Spleen (tissue), 11 donors: ENCODE measurements around the gene RPL27A. TPM values are rescaled to one million over a fixed set of nuclear protein-coding genes. Genes with fewer than 3 reads are reported as not detected.

ENCODE experiments used
- DNase-seq: peaks from one replicate; pipeline ENCODE4 v3.0.0-alpha.2; 2020
- H3K27ac ChIP-seq, 8 donors: fragments of 200-600 bp; sonication (generic) in 7 of 8; 1 replicate in 4 of 8; 2 replicates in 4 of 8; pipeline versions ENCODE4 v1.5.0 to v1.8.0; 2016 to 2021; ENCODE audit warnings: inconsistent platforms in 4 of 8, mild to moderate bottlenecking in 4 of 8, moderate library complexity in 1 of 8
- H3K27me3 ChIP-seq, 7 donors: fragments of 200-600 bp; sonication (generic) in 6 of 7; replicated peaks in 1 of 7; 1 replicate in 4 of 7; 2 replicates in 3 of 7; pipeline versions ENCODE4 v1.5.0 to v1.8.0; 2016 to 2021; ENCODE audit warnings: inconsistent platforms in 3 of 7, mild to moderate bottlenecking in 1 of 7
- H3K36me3 ChIP-seq, 6 donors: fragments of 200-600 bp; sonication (generic) in 5 of 6; 1 replicate in 4 of 6; 2 replicates in 2 of 6; pipeline versions ENCODE4 v1.5.0 to v1.8.0; 2016 to 2021; ENCODE audit warnings: inconsistent platforms in 2 of 6
- H3K4me1 ChIP-seq, 6 donors: fragments of 200-600 bp; sonication (generic) in 5 of 6; 1 replicate in 3 of 6; 2 replicates in 3 of 6; pipeline versions ENCODE4 v1.5.0 to v1.8.0; 2016 to 2021; ENCODE audit warnings: inconsistent platforms in 3 of 6
- H3K4me3 ChIP-seq, 8 donors: fragments of 200-600 bp; sonication (generic) in 7 of 8; 1 replicate in 4 of 8; 2 replicates in 4 of 8; pipeline versions ENCODE4 v1.5.0 to v1.8.0; 2016 to 2021; ENCODE audit warnings: inconsistent platforms in 4 of 8, mild to moderate bottlenecking in 4 of 8, moderate library complexity in 2 of 8
- H3K9me3 ChIP-seq, 8 donors: fragments of 200-600 bp; sonication (generic) in 7 of 8; 1 replicate in 4 of 8; 2 replicates in 4 of 8; pipeline versions ENCODE4 v1.5.0 to v1.8.0; 2016 to 2021; ENCODE audit warnings: inconsistent platforms in 4 of 8
- POLR2A ChIP-seq, 3 donors: fragments of 450-650 bp; IDR thresholded peaks; one replicate each; pipeline ENCODE4 v1.5.1; 2017; ENCODE audit warnings: antibody characterized with exemption in 3 of 3, mild to moderate bottlenecking in 1 of 3
- POLR2AphosphoS5 ChIP-seq, 3 donors: sonication (generic); formaldehyde crosslinking; IDR thresholded peaks; one replicate each; pipeline ENCODE4 v1.5.1; 2017; ENCODE audit warnings: antibody characterized with exemption in 3 of 3
- WGBS, 5 donors: extraction: QIAGEN DNeasy Blood & Tissue Kit in 3 of 5; methylation state at CpG; one replicate each; pipeline versions ENCODE4 v1.1.5 to v1.1.7; 2013 to 2018; 5-methylcytosine and 5-hydroxymethylcytosine counted together
- intact Hi-C: fragments of 100-400 bp; cut with DNase I; formaldehyde crosslinking; loops from one replicate; pipeline ENCODE4 v1.15.0; 2023; ENCODE audit warnings: low total_unique reads
- polyA plus RNA-seq, 3 donors: library from polyadenylated mRNA; stranded (reverse); fragments of 200-250 nt; gene quantifications; one replicate each; pipeline ENCODE4 v1.2.1, GENCODE V29; 2013
- total RNA-seq, 7 donors: library from RNA; depleted of rRNA in 3 of 7; stranded (reverse); fragments of >200 nt in 3 of 7; fragmentation: NEBNext Ultra II Directional in 4 of 7; extraction: Animal tissue kit (Norgen Biotek cat#: 25700) in 4 of 7; gene quantifications; one replicate each; pipeline versions ENCODE4 v1.1.0 to v1.2.1, GENCODE V29; 2016 to 2021
- TF ChIP-seq, protein P1 (sequence below), 11 experiments: fragments of 200-600 bp in 7 of 11; fragments of 450-650 bp in 4 of 11; sonication (generic) in 4 of 11; IDR thresholded peaks in 8 of 11; conservative IDR thresholded peaks in 3 of 11; 1 replicate in 7 of 11; 2 replicates in 4 of 11; pipeline versions ENCODE4 v1.4.0 to v1.8.0; 2016 to 2021; ENCODE audit warnings: antibody characterized with exemption in 11 of 11, inconsistent platforms in 4 of 11, mild to moderate bottlenecking in 1 of 11
- donor health status: healthy with polysubstance abuse.
- donor health status: DM: no; HTN: no; CAD: no; lungs with moderate emphysema.
- donor health status: DM: no; HTN: no; CAD: no.
- donor health status: Bipolar disorder and iron deficiency.
- donor health status: healthy.
- donor health status: DM: no; HTN: no; CAD: no.
- donor health status: DM: yes; HTN: yes; CAD: no.

Gene RPL27A
- total and polyA plus RNA-seq, 10 donors, result 845 to 8,152 (median 1,390) TPM

DNA sequence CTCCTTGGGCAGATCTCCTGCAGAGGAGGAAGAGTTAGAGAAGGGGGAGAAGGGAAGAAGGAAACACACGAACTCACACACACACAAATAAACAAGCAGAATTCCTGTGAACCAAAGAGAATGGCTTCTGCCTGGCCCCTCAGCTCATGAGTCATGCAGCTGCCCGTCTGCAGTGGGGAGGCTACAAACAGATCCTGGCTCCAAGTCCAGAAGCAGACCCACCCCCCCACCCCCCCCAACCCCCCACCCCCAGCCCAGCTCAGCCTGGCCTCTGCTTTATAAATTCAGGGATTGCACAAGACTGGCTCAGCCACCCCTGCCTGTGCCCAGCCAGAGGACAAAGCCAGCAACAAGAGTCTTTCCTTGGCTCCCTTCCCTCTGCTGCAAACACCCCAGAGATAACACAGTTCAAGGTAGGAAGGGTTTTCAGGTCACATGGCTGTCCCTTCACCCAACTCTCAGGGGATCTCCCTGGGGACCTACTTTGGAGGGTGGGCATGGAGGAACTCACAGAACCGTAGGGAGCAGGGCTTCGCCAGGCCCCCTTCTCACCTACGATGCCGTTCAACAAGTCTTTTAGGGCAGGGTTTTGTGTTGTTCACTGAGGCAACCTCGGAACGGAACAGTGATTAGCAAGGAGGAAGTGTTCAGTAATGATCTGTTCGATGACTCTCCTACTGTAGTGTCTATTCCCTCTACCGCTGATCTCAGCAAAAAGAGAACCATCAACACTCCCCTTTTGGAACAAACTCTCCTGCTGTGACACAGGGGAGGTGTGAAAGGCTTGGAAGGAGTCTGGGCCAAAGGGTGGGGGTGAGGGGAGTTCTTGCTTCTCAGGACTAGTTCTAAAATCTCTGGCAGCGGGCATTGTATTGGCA is 35.5 kb downstream of the RPL27A start:
- DNase-seq, result no peak
- Histone ChIP-seq H3K27ac (peak overlapping the region in 7 of 8 donors; percentile 50 to 83 (median 69)), H3K9me3 (no peaks in the 10 kb centered on the region), H3K4me1 (peaks cover 20 to 89% (median 54%) of the 10 kb centered on the region in 6 donors), H3K36me3 (peaks cover 0 to 41% (median 0%) of the 10 kb centered on the region in 6 donors), H3K27me3 (no peaks in the 10 kb centered on the region), H3K4me3 (no peak overlapping the region)
- peak in 1 of 3 donors; percentile 7 for TF ChIP-seq POLR2AphosphoS5 (IDR thresholded peaks at IDR 0.05)
- no peak for TF ChIP-seq POLR2A (IDR thresholded peaks at IDR 0.05)
- TF ChIP-seq, protein P1, sequence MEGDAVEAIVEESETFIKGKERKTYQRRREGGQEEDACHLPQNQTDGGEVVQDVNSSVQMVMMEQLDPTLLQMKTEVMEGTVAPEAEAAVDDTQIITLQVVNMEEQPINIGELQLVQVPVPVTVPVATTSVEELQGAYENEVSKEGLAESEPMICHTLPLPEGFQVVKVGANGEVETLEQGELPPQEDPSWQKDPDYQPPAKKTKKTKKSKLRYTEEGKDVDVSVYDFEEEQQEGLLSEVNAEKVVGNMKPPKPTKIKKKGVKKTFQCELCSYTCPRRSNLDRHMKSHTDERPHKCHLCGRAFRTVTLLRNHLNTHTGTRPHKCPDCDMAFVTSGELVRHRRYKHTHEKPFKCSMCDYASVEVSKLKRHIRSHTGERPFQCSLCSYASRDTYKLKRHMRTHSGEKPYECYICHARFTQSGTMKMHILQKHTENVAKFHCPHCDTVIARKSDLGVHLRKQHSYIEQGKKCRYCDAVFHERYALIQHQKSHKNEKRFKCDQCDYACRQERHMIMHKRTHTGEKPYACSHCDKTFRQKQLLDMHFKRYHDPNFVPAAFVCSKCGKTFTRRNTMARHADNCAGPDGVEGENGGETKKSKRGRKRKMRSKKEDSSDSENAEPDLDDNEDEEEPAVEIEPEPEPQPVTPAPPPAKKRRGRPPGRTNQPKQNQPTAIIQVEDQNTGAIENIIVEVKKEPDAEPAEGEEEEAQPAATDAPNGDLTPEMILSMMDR (IDR thresholded peaks at IDR 0.05 in 8 of 11, conservative IDR thresholded peaks at IDR 0.05 in 3 of 11), result no peak
- intact Hi-C loops, result no loop called here
- WGBS, 5 donors, result 34 to 43% (median 36%) methylated on average over 8 to 11 of the region's 11 CpGs

DNA sequence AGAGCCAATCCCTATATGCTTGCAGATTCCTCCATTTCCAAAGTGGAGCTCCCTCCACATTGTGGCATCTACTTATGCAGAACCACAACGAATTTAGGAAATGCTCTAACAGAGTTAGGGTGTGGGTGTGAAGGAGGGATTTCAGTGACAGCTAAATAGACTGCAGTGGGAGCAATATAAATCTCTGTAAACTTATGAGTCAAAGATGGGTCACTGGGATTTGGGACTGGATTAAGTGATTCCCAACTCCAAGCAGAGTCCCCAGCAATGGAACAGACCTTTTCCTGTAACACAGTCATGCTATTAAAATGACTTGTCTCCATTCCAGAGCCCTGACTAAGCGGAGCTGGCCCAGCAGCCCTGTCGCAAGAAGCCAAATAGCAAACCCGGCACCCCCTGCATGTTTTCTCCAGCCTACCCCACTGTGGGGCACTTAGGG is 36.6 kb downstream of the RPL27A start:
- Histone ChIP-seq H3K4me1 (peaks cover 20 to 95% (median 54%) of the 10 kb centered on the region in 6 donors), H3K9me3 (no peaks in the 10 kb centered on the region), H3K36me3 (peaks cover 0 to 30% (median 0%) of the 10 kb centered on the region in 6 donors), H3K27me3 (no peaks in the 10 kb centered on the region), H3K27ac (peak overlapping the region in 7 of 8 donors; percentile 50 to 83 (median 69)), H3K4me3 (no peak overlapping the region)
- WGBS, 5 donors, result 46 to 67% (median 65%) methylated on average over 4 of the region's 4 CpGs
- intact Hi-C loops, result no loop called here
- no peak for DNase-seq
- TF ChIP-seq, protein P1 (IDR thresholded peaks at IDR 0.05 in 8 of 11, conservative IDR thresholded peaks at IDR 0.05 in 3 of 11), result no peak
- peak in 1 of 3 donors; percentile 52 for TF ChIP-seq POLR2AphosphoS5 (IDR thresholded peaks at IDR 0.05)

DNA sequence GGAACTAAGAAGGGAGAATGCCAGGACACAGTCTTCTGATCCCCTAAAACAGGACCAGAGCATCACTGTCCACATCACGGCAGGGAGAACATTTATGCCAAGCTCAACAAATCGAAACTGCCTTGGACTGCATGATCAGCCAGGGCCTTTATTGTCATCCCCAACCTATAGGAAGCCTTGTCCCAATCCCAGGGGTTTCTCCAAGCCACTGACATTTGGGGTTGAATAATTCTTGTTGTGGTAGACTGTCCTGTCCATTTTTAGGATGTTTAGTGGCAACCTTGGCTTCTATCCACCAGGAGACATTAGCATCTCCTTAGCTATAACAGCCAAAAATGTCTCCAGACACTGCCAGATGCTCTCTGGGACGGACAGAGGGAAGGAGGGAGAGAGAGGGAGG is 37.1 kb downstream of the RPL27A start:
- TF ChIP-seq POLR2A (IDR thresholded peaks at IDR 0.05), result no peak
- TF ChIP-seq, protein P1 (IDR thresholded peaks at IDR 0.05 in 8 of 11, conservative IDR thresholded peaks at IDR 0.05 in 3 of 11), result no peak
- no peak for TF ChIP-seq POLR2AphosphoS5 (IDR thresholded peaks at IDR 0.05)
- no peak for DNase-seq
- peaks cover 20 to 98% (median 55%) of the 10 kb centered on the region in 6 donors for H3K4me1 ChIP-seq
- peak overlapping the region in 7 of 8 donors; percentile 45 to 83 (median 55) for H3K27ac ChIP-seq
- H3K36me3 ChIP-seq, result peaks cover 0 to 30% (median 0%) of the 10 kb centered on the region in 6 donors
- 54 to 77% (median 70%) methylated on average over 3 of the region's 3 CpGs for WGBS, 5 donors
- no peaks in the 10 kb centered on the region for H3K27me3 ChIP-seq
- intact Hi-C loops, result no loop called here
- no peaks in the 10 kb centered on the region for H3K9me3 ChIP-seq
- H3K4me3 ChIP-seq, result no peak overlapping the region

DNA sequence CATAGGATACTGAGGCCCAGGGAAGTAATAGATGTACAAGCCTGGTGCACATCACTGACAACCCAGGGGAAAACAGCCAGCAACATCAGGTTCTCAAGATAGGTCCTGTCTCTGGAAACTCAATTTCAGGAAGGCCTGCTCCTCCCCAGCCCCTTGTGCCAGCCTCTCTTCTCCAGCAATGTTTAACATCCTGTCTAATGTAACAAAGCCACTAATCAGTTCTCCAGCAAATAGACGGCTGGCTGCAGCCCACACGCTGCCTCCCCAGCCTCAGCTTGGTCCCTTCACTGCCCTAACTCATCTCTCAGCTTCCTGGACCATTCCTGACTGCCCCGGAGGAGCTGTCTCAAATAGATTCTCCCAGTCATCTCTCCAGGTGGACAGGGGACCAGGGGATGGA is 37.8 kb downstream of the RPL27A start:
- peak overlapping the region in 7 of 8 donors; percentile 33 to 83 (median 55) for H3K27ac ChIP-seq
- H3K36me3 ChIP-seq, result peaks cover 0 to 29% (median 0%) of the 10 kb centered on the region in 6 donors
- 46 to 70% (median 64%) methylated on average over 3 of the region's 3 CpGs for WGBS, 5 donors
- H3K4me1 ChIP-seq, result peaks cover 20 to 95% (median 50%) of the 10 kb centered on the region in 6 donors
- no peaks in the 10 kb centered on the region for H3K9me3 ChIP-seq
- TF ChIP-seq, protein P1 (IDR thresholded peaks at IDR 0.05 in 8 of 11, conservative IDR thresholded peaks at IDR 0.05 in 3 of 11), result no peak
- no peak for TF ChIP-seq POLR2A (IDR thresholded peaks at IDR 0.05)
- TF ChIP-seq POLR2AphosphoS5 (IDR thresholded peaks at IDR 0.05), result no peak
- H3K4me3 ChIP-seq, result no peak overlapping the region
- intact Hi-C loops, result no loop called here
- no peaks in the 10 kb centered on the region for H3K27me3 ChIP-seq
- no peak for DNase-seq
